GM21447 (cell line): ENCODE data around the gene THNSL1.
"Not testable (repeated sequence)": the region's sequence is repeated elsewhere in the genome, so short reads cannot be mapped to it uniquely, and the experiment has no call there.

Experiments
- ATAC-seq: cut with Tn5 transposase; IDR thresholded peaks from one replicate; pipeline ENCODE4 v1.9.1; 2021; ENCODE audit not compliant: unreplicated experiment

THNSL1 gene

GRCh38 chr10:24993237-24993958, 23.0 kb upstream of the THNSL1 start:
- ATAC-seq = no peak

DNA sequence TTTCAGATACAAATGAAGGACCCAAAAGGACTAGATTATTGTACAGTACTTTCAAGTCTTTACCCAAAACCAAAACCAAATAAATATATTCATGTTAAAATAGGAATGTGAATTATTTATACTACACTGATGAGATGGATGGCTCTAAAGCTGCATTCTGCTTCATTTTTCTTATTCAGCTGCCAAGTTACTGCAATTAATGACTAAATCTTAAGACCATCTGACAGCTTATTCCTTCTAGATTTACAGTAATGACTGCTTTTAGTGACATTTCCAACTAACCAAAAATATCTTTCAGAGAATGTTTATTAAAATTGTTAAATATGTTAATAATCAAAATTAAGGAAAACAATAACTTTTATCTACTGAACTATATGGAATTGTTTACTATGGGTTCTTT, 21.3 kb upstream of the THNSL1 start:
- ATAC-seq = no peak

DNA sequence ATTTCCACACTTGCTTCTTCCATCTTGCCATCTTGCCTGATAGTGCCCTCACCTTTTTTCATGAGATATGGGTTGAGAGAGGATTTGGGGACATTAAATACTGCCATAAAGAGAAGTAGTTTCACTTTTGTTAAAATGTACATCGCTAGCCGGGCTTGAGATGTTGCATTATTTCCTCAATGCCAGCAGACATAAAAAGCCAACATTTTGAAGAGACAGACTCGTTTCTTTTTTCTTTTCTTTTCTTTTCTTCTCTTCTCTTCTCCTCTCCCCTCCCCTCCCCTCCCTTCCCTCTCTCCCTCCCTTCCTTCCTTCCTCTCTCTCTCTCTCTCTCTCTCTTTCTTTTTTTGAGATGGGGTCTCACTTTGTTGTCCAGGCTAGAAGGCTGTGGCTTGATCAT, 18.4 kb upstream of the THNSL1 start:
- no peak for ATAC-seq

- not testable (repeated sequence) for ATAC-seq
These were observed 4.8 kb upstream of the THNSL1 start for GRCh38 chr10:25011591-25011990.

- ATAC-seq = no peak
These were observed 1.8 kb upstream of the THNSL1 start for GRCh38 chr10:25014579-25014978.

- peak; percentile 61 for ATAC-seq
These were observed 510 bp upstream of the THNSL1 start, which contains the start of gene ENKUR for GRCh38 chr10:25015828-25016375. Gene ENKUR, minus strand, starts transcription at chr10:25016158. Its CDS starts 222 bp downstream, at chr10:25015936.

GRCh38 chr10:25017154-25017590, 760 bp downstream of the THNSL1 start:
- peak; percentile 3 for ATAC-seq

GRCh38 chr10:25017661-25018060, 1.2 kb downstream of the THNSL1 start:
- no peak for ATAC-seq

- no peak for ATAC-seq
These were observed 2.3 kb downstream of the THNSL1 start for GRCh38 chr10:25018703-25019102.

- no peak for ATAC-seq
These were observed 6.9 kb downstream of the THNSL1 start for GRCh38 chr10:25023278-25023677.

- ATAC-seq = no peak
These were observed 8.1 kb downstream of the THNSL1 start for GRCh38 chr10:25024528-25024927.

- no peak for ATAC-seq
These were observed 10.1 kb downstream of the THNSL1 start for GRCh38 chr10:25026463-25026862.

GRCh38 chr10:25028711-25029110, 12.3 kb downstream of the THNSL1 start:
- ATAC-seq = no peak

GRCh38 chr10:25029519-25029918, 13.1 kb downstream of the THNSL1 start:
- no peak for ATAC-seq

- ATAC-seq = no peak
These were observed 20.0 kb downstream of the THNSL1 start for GRCh38 chr10:25036381-25036780.

- no peak for ATAC-seq
These were observed 21.9 kb downstream of the THNSL1 start for GRCh38 chr10:25038325-25038724.

- ATAC-seq = no peak
These were observed 23.1 kb downstream of the THNSL1 start for GRCh38 chr10:25039531-25039930.

DNA sequence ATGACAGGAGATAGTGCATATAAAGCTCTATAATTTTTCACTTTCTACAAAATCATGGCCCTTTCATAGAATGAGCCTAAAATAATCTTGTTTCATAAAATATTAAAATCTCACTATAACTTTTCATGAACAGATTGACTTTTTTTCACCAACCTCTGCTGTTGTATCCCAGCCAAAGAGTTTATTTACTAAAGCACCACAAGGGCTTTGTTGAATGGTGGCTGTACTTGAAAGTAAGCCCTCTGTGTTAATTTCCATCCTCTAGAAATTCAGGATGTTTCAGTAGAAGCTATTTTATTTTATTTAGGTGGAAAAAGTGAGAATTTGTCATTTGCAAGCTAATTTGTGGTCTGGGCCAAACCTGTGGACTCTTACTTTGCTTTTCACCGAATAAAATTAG, 30.2 kb downstream of the THNSL1 start:
- no peak for ATAC-seq

GRCh38 chr10:25047088-25047487, 30.7 kb downstream of the THNSL1 start:
- ATAC-seq = no peak

DNA sequence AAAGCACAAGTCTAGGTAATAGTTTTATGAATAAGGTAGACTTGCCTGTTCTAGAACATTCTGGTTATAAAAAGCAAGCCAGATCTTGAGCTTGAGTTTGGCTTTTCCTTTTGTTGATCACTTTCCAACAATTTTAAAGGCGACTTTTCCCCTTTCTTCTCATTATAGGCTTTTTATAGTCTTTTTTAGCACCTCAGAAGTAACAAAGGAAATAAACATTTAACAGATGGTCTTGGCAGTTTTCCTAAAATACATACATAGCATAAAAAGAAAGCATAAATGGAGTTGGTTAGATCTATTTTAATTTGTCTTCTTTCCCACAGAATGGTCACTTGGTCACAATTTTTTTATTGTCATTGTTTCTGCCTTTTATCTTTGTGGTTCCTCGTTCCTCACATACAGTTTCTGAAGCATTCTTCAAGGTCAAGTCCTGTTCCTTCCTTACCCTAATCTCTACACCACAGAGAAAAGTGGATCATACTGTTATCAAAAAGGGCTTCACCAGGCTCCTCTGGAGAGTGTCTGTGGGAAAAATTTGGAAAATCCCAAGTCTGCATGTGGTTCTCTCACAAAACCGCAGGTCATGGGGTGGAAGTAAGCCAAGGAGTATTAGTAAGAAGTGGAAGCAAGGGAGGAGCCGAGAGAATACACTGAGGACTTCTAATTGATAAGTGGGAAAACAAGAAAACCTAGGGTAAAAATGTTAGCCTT, 31.3 kb downstream of the THNSL1 start:
- no peak for ATAC-seq

DNA sequence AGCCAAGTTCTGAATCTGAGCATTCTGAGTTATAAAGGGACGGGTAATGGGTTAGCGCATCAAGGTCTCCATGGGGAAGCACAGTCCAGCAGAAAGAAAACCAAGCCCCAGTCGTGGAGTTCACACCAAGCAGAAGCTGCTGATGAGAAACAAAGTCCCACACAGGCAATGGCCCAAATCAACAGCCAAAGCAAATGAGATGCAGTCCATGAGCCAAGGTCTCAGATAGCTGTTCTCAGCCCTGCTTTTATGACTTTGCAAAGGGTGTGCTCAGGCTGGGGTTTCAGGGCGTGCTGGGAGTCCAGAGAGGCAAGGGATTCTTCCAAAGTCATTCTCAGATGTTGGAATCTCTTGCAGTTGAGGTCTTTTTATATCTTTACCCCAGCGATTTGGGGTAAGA, 32.0 kb downstream of the THNSL1 start:
- no peak for ATAC-seq

GRCh38 chr10:25049966-25050365, 33.6 kb downstream of the THNSL1 start:
- no peak for ATAC-seq
